Raji (cell line): ENCODE data around the gene AMPD3.

Source experiments
- POLR2A ChIP-seq: IDR thresholded peaks from 2 replicates; pipeline ENCODE4 v1.6.1; 2011; ENCODE audit warnings: low read depth, low read length, control low read depth; ENCODE audit not compliant: insufficient read depth

Gene AMPD3

GRCh38 chr11:10451426-10452116, 3.5 kb upstream of the AMPD3 start:
- TF ChIP-seq POLR2A, result no peak

GRCh38 chr11:10452211-10452767, 2.8 kb upstream of the AMPD3 start:
- TF ChIP-seq POLR2A, result no peak

GRCh38 chr11:10453261-10453660, 1.8 kb upstream of the AMPD3 start:
- no peak for TF ChIP-seq POLR2A

GRCh38 chr11:10455637-10456487, 798 bp downstream of the AMPD3 start:
- TF ChIP-seq POLR2A, result peak; percentile 54

GRCh38 chr11:10456519-10456918, 1.5 kb downstream of the AMPD3 start:
- TF ChIP-seq POLR2A, result no peak

GRCh38 chr11:10457901-10458300, 2.8 kb downstream of the AMPD3 start:
- TF ChIP-seq POLR2A, result no peak

GRCh38 chr11:10459029-10459970, 4.2 kb downstream of the AMPD3 start:
- TF ChIP-seq POLR2A, result peak; percentile 41; the same call in 1 of the 2 replicates

- no peak for TF ChIP-seq POLR2A
Observed at GRCh38 chr11:10460611-10461275, 5.7 kb downstream of the AMPD3 start.

- no peak for TF ChIP-seq POLR2A
Observed at GRCh38 chr11:10461276-10461790, 6.3 kb downstream of the AMPD3 start.

- TF ChIP-seq POLR2A, result no peak
Observed at GRCh38 chr11:10462746-10463300, 7.8 kb downstream of the AMPD3 start.

- TF ChIP-seq POLR2A, result no peak
Observed at GRCh38 chr11:10473371-10473770, 18.3 kb downstream of the AMPD3 start.

GRCh38 chr11:10474551-10474950, 19.5 kb downstream of the AMPD3 start:
- no peak for TF ChIP-seq POLR2A

- TF ChIP-seq POLR2A, result no peak
Observed at GRCh38 chr11:10476342-10476741, 21.3 kb downstream of the AMPD3 start.

GRCh38 chr11:10476927-10477689, 22.0 kb downstream of the AMPD3 start:
- no peak for TF ChIP-seq POLR2A

- no peak for TF ChIP-seq POLR2A
Observed at GRCh38 chr11:10477690-10478046, 22.6 kb downstream of the AMPD3 start.
